Measurements from ENCODE around the gene CCDC66. TPM values are rescaled to one million over a fixed set of nuclear protein-coding genes. Genes with fewer than 3 reads are reported as not detected.

CCDC66 gene
- total and polyA plus RNA-seq, 9 of the 15 experiments (the other 6 are each of a cell fraction or from before 2014, with no cell fraction given) = 21.5 to 46.5 (median 29.6) TPM

DNA sequence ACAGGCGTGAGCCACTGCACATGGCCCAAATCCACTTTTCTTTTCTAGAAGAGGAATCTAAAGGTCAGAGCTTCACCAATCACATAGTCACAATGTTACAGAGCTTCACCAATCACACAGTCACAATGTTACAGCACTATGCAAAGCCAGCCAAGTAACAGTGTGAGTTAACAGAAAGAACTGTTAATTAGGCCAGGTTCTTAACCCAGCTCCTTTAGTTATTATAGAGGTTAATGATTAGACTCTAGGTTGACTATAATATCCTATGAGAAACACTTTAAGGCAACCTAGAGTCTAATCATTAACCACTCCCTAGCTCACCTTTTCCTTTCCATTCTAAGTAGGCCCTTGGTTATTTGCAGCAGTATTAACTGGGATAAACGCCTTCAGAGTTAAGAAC is 72.1 kb downstream of the CCDC66 start:
- H4K20me1 ChIP-seq (replicated peaks; ENCODE audit: control insufficient read depth, insufficient read depth, low read length) = no peaks in the 10 kb centered on the region
- no peaks in the 10 kb centered on the region for H3K9me1 ChIP-seq (ENCODE audit: control insufficient read depth, insufficient read depth, low read length)
- 92% methylated on average over 2 of the region's 2 CpGs for WGBS (ENCODE audit: insufficient coverage, low coverage, missing lambda C conversion rate)
- no TSS peak for BruUV-seq (replicated peaks)
- H3K79me2 ChIP-seq (ENCODE audit: control insufficient read depth, insufficient read depth, low read length) = no peaks in the 10 kb centered on the region
- FAIRE-seq (no peak), ATAC-seq (no peak), DNase-seq (ENCODE audit: extremely low read depth in 1 of 4, low spot score in 3 of 4) (no peak)
- no peak overlapping the region for H3K27ac ChIP-seq (ENCODE audit: extremely low read depth, low read depth, low read length)
- no peak overlapping the region for H3K4me3 ChIP-seq
- ChIA-PET POLR2A (interaction anchor here (0.6 to 1.6 kb wide), 3 partner anchors 10 to 277 kb away, joined by 3 to 4 read pairs (median 3); no protein-coding TSS in a partner anchor), CTCF (ENCODE audit: low intra/inter-chr PET ratio) (no interaction called here)
- H3K9me3 ChIP-seq (replicated peaks; ENCODE audit: control insufficient read depth, insufficient read depth, low read depth, low read length) = no peaks in the 10 kb centered on the region
- H3K4me2 ChIP-seq (ENCODE audit: insufficient read depth, low read length) = no peak overlapping the region
- H3K36me3 ChIP-seq (ENCODE audit: control insufficient read depth, insufficient read depth, low read length) = peaks cover 68% of the 10 kb centered on the region; the same call in 2 of the 3 replicates
- H2AFZ ChIP-seq (ENCODE audit: low read depth, low read length) = no peak overlapping the region
- no peaks in the 10 kb centered on the region for H3K4me1 ChIP-seq (replicated peaks in 1 of 2; ENCODE audit: control insufficient read depth in 2 of 2, insufficient read depth in 2 of 2, low read length in 2 of 2)
- H3K9ac ChIP-seq (ENCODE audit: insufficient read depth in 1 of 2, low read depth in 2 of 2, low read length in 2 of 2) = no peak overlapping the region
- in situ Hi-C loops (cut with MboI) (no loop called here), intact Hi-C loops (cut with micrococcal nuclease) (no loop called here)
- TF ChIP-seq, protein P1, sequence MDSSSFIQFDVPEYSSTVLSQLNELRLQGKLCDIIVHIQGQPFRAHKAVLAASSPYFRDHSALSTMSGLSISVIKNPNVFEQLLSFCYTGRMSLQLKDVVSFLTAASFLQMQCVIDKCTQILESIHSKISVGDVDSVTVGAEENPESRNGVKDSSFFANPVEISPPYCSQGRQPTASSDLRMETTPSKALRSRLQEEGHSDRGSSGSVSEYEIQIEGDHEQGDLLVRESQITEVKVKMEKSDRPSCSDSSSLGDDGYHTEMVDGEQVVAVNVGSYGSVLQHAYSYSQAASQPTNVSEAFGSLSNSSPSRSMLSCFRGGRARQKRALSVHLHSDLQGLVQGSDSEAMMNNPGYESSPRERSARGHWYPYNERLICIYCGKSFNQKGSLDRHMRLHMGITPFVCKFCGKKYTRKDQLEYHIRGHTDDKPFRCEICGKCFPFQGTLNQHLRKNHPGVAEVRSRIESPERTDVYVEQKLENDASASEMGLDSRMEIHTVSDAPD (CRISPR knock-in tag; IDR thresholded peaks at IDR 0.05) = no peak
- TF ChIP-seq, protein P2, sequence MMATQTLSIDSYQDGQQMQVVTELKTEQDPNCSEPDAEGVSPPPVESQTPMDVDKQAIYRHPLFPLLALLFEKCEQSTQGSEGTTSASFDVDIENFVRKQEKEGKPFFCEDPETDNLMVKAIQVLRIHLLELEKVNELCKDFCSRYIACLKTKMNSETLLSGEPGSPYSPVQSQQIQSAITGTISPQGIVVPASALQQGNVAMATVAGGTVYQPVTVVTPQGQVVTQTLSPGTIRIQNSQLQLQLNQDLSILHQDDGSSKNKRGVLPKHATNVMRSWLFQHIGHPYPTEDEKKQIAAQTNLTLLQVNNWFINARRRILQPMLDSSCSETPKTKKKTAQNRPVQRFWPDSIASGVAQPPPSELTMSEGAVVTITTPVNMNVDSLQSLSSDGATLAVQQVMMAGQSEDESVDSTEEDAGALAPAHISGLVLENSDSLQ (IDR thresholded peaks at IDR 0.05) = no peak
- TF ChIP-seq ZSCAN29 (IDR thresholded peaks at IDR 0.05) (no peak), CCNT2 (IDR thresholded peaks at IDR 0.05; ENCODE audit: borderline replicate concordance, extremely low read depth, insufficient read length, low read depth, low read length) (no peak)
- no peaks in the 10 kb centered on the region for H3K27me3 ChIP-seq (ENCODE audit: control insufficient read depth in 2 of 2, insufficient read depth in 2 of 2, low read length in 2 of 2)

Data from K562 (cell line).